ENCODE results near the gene CGB7.

Gene CGB7

GRCh38 chr19:49014870-49015255, 42.7 kb downstream of the CGB7 start:
- no peak for DNase-seq

- no peak for DNase-seq
Observed at GRCh38 chr19:49014123-49014869, 43.3 kb downstream of the CGB7 start.

GRCh38 chr19:49011194-49011593, 46.4 kb downstream of the CGB7 start:
- DNase-seq = no peak

GRCh38 chr19:49010453-49010852, 47.1 kb downstream of the CGB7 start:
- DNase-seq = no peak

GRCh38 chr19:49009828-49010227, 47.7 kb downstream of the CGB7 start:
- DNase-seq = no peak

- no peak for DNase-seq
Observed at GRCh38 chr19:49006905-49007304, 50.6 kb downstream of the CGB7 start.

- DNase-seq = no peak
Observed at GRCh38 chr19:49004964-49005614, 52.5 kb downstream of the CGB7 start.

Measured in NCI-H187 treated with DMSO at 0.1 percent for 48 hours (cell line).